Stimulated activated CD4-positive, alpha-beta T cell treated with anti-CD3 and anti-CD28 coated beads, Interleukin-15, amount 100 ng/mL, for 1 hour (primary cell): ENCODE results near the gene F2.

Experiments used
- DNase-seq, 2 donors: peaks; one replicate each; pipeline ENCODE4 v3.0.0-alpha.2; 2020; ENCODE audit warnings: low read depth in 1 of 2, low spot score in 1 of 2

The F2 gene

DNA sequence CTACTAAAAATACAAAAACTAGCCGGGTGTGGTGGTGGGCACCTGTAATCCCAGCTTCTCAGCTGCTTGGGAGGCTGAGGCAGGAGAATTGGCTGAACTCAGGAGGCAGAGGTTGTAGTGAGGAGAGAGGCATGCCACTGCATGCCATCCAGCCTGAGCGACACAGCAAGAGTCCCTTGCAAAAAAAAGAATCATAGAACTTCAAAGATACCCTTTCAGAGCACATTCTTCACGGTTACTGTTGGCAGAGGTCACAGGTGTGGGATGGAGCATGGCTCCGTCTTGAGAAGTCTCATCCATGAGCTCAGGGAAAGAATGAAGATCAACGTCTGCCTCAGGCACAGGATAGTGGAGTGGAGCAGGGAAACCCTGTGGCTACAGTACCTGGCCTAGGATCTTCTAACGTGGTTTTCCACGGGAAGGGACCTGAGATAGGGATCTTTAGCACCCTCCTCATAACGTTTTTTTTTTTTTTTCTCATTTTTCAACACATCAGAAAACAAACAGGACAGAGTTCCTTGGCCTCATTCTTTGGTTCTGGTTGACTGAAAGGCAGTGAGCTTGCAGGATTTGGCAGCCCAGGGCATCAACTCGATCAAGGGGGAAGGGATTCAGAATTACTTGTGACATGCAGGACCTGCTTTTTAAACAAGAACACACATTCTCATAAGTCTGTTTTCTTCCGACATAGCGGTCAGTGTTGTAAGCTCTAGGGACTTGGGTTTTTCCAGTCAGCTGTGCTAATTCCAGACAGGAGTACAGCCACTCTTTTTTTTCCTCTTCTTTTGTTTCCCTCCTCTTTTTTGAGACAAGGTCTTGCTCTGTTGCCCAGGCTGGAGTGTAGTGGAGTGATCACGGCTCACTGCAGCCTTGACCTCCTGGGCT is 22.8 kb downstream of the F2 start:
- no peak for DNase-seq

DNA sequence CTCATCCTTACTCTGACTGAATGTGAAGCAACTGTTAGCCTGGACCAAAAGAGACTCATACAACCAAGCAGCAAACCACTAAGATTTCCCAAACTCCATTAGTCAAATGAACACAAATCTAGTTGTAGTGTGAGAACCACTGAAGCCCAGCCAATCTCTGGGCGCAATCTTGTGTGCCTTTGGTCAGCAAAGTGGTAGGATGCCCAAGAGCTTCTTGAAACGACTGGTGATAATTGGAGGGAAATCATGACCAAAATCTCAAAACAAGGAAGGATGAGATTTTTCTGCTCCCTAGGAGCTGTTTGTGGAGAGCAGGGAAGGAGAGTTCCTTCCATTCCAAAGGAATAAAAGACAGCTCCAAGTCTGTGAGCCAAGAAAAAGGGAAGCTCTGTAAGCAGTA is 24.0 kb downstream of the F2 start:
- no peak for DNase-seq

GRCh38 chr11:46743693-46744339 is 24.8 kb downstream of the F2 start:
- no peak for DNase-seq

DNA sequence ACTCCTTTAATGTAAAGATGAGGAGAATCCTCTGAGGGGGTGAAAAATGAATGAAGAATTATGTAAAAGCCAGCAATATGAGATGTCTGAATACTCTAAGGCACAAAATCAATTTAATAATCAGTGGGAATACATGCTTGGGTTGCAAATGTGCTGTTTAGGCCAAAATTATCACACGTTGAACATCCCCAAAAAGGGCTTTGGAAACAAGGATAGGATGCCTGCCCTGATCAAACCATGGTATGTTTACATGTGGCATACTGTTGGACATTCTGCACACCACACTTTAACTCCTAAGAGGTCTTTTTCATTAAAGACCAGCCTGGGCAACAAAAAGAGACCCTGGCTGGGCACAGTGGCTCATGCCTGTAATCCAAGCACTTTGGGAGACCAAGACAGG is 26.3 kb downstream of the F2 start:
- DNase-seq = no peak

GRCh38 chr11:46745995-46746394 is 27.0 kb downstream of the F2 start:
- no peak for DNase-seq

- no peak for DNase-seq
Measured at GRCh38 chr11:46747150-46747549, 28.1 kb downstream of the F2 start.

DNA sequence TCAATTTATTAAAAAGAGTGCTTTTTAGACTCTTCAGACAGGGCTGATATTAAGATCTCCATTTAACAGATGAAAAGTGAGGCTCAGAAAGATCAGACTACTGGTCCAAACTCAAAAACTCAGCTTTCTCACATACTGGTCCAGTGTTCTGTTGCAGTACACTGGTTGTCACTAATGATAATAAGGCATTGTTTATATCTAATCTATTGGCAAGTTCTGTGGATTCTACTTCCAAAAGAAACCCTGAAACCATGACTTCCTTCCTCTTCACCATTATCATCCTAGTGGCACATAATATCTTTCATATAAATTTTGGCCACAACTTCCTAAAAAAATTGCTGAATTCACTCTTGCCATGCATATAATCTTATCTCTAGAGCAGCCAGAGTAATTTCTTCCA is 36.9 kb downstream of the F2 start:
- no peak for DNase-seq

DNA sequence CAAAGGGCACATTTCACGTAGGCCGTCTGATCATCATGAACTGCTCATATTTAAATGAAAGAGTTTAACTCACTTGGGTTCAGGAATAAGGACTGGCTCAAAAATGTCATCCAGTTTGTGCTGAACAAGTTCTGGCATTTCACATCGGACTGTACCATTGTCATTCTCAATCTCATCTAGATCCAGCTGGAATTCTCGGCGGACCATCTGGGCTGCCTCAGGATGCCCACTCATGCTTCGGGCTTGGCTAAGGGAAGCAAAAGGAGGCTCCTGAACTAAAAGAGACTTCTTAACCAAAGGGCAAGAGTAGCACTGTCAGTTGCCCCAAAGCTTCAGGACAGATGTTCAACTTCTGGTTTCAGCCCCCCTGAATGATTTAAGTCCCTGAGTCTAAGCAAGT is 40.2 kb downstream of the F2 start:
- DNase-seq = no peak

DNA sequence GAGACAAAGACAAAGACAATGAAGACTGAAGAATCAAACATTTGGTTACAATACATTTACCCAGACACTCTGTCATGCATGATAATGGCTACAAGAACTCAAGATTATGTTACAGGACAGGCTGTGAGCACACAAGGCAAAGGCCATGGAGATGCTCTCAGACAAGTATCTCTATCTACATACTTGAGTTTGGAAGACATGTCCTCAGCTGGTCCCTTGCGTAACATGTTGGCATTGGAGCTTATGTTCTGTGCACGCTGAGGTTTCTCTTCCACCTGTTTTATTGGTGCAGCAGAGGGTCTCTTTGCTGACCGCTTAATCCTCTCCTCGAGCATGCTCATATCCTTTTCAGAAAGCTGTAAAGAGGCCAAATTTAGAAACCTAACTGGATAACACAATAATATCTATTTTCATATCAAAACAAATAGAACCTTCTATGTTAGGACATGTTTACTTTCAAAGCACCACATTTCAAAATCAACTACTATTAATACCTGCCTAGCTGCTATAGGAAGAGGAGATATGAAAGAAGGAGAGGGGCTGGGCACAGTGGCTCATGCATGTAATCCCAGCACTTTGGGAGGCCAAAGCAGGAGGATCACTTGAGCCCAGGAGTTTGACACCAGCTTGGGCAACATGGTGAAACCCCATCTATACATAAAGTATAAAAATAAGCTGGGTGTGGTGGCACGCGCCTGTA is 41.6 kb downstream of the F2 start:
- no peak for DNase-seq

- no peak for DNase-seq
Measured at GRCh38 chr11:46761807-46762206, 42.8 kb downstream of the F2 start.

- DNase-seq = no peak
Measured at GRCh38 chr11:46762248-46762647, 43.2 kb downstream of the F2 start.

DNA sequence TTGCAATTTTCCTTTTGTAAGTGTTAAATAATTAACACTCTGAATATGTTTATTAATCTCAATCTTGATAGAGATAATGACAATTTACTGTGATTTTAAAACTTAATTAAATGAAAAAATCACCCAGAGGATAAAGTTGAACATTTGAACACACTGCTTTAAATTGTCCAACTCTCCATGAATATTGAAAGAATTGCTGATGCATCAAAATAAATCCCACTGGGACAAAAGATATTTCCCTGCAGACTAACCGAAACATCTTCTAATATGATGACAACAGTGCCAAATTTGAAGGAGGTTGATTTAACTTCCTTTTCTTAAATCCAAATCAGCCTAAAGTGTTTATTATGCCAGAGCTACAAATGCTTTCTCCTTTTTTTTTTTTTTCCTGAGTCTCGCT is 47.6 kb downstream of the F2 start:
- no peak for DNase-seq

- no peak for DNase-seq
Measured at GRCh38 chr11:46769636-46770221, 50.7 kb downstream of the F2 start.

DNA sequence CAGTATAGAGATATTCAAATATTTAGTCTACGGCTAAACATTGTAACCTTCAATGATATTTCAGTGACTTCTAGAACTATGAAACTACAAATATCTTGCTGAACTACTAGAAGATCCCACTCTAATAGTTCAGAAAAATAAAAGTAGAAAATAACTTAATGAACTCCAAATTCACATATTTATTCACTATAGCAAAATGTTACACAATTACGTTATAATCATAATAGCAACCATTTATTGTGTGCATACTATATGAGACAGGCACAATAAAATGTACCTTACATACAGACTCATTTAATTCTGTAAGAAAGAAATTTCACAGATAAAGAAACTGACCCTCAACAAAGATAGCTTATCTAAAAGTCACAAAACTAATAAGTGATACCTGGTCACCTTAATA is 57.9 kb downstream of the F2 start:
- DNase-seq = no peak

DNA sequence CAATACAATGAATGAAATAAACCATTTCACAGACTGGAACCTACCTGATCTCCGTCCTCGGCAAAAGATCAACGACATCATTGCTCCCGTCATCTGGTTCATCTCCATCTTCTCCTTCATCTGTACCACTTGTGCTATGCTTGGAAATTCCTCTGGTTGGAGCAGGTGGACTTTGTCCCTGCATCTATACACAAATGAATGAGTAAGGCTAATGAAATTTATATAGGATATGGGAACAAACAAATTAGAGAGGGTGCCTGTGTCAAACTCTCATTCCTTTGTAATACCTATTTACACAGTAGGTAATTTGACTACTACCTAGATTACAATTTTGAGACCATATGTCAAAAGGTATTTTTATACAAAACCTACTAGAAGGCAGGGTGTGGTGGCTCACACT is 59.4 kb downstream of the F2 start:
- DNase-seq = no peak
